ENCODE results near the gene DHRS9.

The DHRS9 gene

DNA sequence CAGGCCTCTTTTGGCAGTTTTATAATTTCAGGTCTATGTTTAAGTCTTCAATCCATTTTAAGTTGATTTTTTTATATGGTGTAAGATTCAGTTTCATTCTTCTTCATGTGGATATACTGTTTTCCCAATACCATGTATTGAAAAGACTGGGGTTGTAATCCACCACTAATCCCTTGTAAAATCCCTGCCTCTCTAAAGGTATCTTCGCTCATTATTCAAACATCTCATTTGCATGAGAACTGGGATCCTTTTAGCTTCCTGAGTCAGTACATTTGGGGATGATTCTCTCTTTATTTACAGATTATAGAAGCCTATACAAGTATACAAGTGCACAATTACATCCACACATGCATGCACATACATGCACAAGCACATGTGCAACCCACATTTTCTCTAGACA, 25.3 kb downstream of the DHRS9 start:
- H3K4me3 Mint-ChIP-seq: no peak overlapping the region
- H3K27me3 Mint-ChIP-seq (ENCODE audit: low read depth): peaks cover 3% of the 10 kb centered on the region
- no peak overlapping the region for H3K27ac Mint-ChIP-seq
- no peaks in the 10 kb centered on the region for H3K9me3 Mint-ChIP-seq
- no peaks in the 10 kb centered on the region for H3K4me1 Mint-ChIP-seq
- H3K36me3 Mint-ChIP-seq (ENCODE audit: low read depth): no peaks in the 10 kb centered on the region
- TF ChIP-seq CTCF (IDR thresholded peaks at IDR 0.05; ENCODE audit: unreplicated experiment in 3 of 3): no peak

- no peaks in the 10 kb centered on the region for H3K9me3 Mint-ChIP-seq
- no peak for TF ChIP-seq CTCF (IDR thresholded peaks at IDR 0.05; ENCODE audit: unreplicated experiment in 3 of 3)
- H3K36me3 Mint-ChIP-seq (ENCODE audit: low read depth): no peaks in the 10 kb centered on the region
- H3K4me3 Mint-ChIP-seq: no peak overlapping the region
- H3K4me1 Mint-ChIP-seq: no peaks in the 10 kb centered on the region
- no peak overlapping the region for H3K27ac Mint-ChIP-seq
- peaks cover 3% of the 10 kb centered on the region for H3K27me3 Mint-ChIP-seq (ENCODE audit: low read depth)
These were observed 26.3 kb downstream of the DHRS9 start for GRCh38 chr2:169095621-169096105.

DNA sequence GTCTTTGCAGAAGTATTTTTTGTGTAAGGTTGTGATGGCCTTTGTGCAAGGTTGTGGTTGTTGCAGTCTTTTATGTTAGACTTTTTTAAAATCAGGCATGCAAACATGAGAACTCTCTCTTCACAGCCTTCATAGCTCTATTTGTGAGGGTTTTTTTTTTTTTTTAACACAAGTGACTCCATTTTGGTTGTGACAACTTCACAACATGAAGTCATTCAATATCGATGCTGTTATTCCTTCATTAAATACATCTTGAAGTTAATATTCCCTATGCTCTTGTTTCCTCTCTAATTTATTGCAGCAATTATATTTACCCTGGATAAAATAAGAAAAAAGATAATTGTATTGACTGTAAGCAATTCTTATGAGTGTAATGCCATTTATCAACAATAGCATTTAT, 35.5 kb downstream of the DHRS9 start:
- Mint-ChIP-seq H3K27me3 (ENCODE audit: low read depth) (peaks cover 17% of the 10 kb centered on the region), H3K4me1 (peaks cover 4% of the 10 kb centered on the region), H3K27ac (no peak overlapping the region), H3K36me3 (ENCODE audit: low read depth) (no peaks in the 10 kb centered on the region), H3K9me3 (no peaks in the 10 kb centered on the region), H3K4me3 (no peak overlapping the region)
- TF ChIP-seq CTCF (IDR thresholded peaks at IDR 0.05; ENCODE audit: unreplicated experiment in 3 of 3): no peak

DNA sequence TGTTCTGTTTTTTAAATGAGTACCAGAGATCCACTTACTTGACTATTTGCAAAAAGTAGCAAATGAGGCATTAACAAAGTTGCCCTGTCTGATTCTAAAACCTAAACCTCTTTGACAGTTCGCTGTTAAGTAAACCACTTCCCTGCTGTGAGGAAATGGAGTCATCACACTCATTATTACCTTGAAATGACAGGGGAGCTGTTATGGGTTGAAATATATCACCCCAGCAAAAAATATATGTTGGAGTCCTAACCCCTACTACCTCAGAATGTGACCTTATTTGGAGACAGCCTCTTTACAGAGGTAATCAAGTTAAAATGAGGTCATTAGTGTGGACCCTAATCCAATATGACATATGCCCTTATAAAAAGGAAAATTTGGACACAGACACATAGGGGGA, 36.1 kb downstream of the DHRS9 start:
- peaks cover 4% of the 10 kb centered on the region for H3K4me1 Mint-ChIP-seq
- no peaks in the 10 kb centered on the region for H3K9me3 Mint-ChIP-seq
- H3K27ac Mint-ChIP-seq: no peak overlapping the region
- no peak overlapping the region for H3K4me3 Mint-ChIP-seq
- no peak for TF ChIP-seq CTCF (IDR thresholded peaks at IDR 0.05; ENCODE audit: unreplicated experiment in 3 of 3)
- peaks cover 19% of the 10 kb centered on the region for H3K27me3 Mint-ChIP-seq (ENCODE audit: low read depth)
- H3K36me3 Mint-ChIP-seq (ENCODE audit: low read depth): no peaks in the 10 kb centered on the region

GRCh38 chr2:169106134-169106533, 36.8 kb downstream of the DHRS9 start:
- TF ChIP-seq CTCF (IDR thresholded peaks at IDR 0.05; ENCODE audit: unreplicated experiment in 3 of 3): no peak
- Mint-ChIP-seq H3K4me1 (peaks cover 7% of the 10 kb centered on the region), H3K27ac (no peak overlapping the region), H3K4me3 (no peak overlapping the region), H3K36me3 (ENCODE audit: low read depth) (no peaks in the 10 kb centered on the region), H3K9me3 (no peaks in the 10 kb centered on the region), H3K27me3 (ENCODE audit: low read depth) (peaks cover 26% of the 10 kb centered on the region)

Measured in nephron (organoid).